Stomach (tissue), 9 donors: Measurements from ENCODE around the gene NCF2. TPM values are rescaled to one million over a fixed set of nuclear protein-coding genes. Genes with fewer than 3 reads are reported as not detected.
A peak's percentile ranks its signal among the peaks of the same experiment; 100 is the strongest.

Experiments used
- DNase-seq, 2 donors: peaks; one replicate each; pipeline versions ENCODE4 v3.0.0 to v3.0.0-alpha.2; 2013 to 2019
- H3K27ac ChIP-seq, 5 donors: fragments of 200-600 bp in 4 of 5; sonication (generic) in 4 of 5; one replicate each; pipeline ENCODE4 v1.5.1; 2013 to 2019; ENCODE audit warnings: mild to moderate bottlenecking in 1 of 5, moderate library complexity in 1 of 5
- H3K27me3 ChIP-seq, 3 donors: fragments of 200-600 bp; sonication (generic); one replicate each; pipeline ENCODE4 v1.5.1; 2017 to 2019; ENCODE audit warnings: mixed run types in 1 of 3
- H3K36me3 ChIP-seq, 4 donors: fragments of 200-600 bp; sonication (generic); 1 replicate in 3 of 4; 2 replicates in 1 of 4; pipeline ENCODE4 v1.5.1; 2016 to 2019
- H3K4me1 ChIP-seq, 4 donors: fragments of 200-600 bp; sonication (generic); one replicate each; pipeline ENCODE4 v1.5.1; 2016 to 2019
- H3K4me3 ChIP-seq, 4 donors: fragments of 200-600 bp; sonication (generic) in 3 of 4; one replicate each; pipeline ENCODE4 v1.5.1; 2016 to 2019; ENCODE audit warnings: mild to moderate bottlenecking in 1 of 4
- H3K9me3 ChIP-seq, 4 donors: fragments of 200-600 bp; sonication (generic); one replicate each; pipeline ENCODE4 v1.5.1; 2016 to 2019
- CTCF ChIP-seq, 7 experiments: fragments of 450-650 bp in 4 of 7; fragments of 200-600 bp in 3 of 7; sonication (generic) in 3 of 7; IDR thresholded peaks; one replicate each; pipeline ENCODE4 v1.5.1; 2016 to 2019; ENCODE audit warnings: antibody characterized with exemption in 7 of 7, control low read depth in 2 of 7, mild to moderate bottlenecking in 1 of 7
- EP300 ChIP-seq: sonication (generic); formaldehyde crosslinking; IDR thresholded peaks from one replicate; pipeline ENCODE4 v1.6.1; 2017; ENCODE audit warnings: antibody characterized with exemption
- POLR2A ChIP-seq, 4 donors: fragments of 450-650 bp; IDR thresholded peaks; one replicate each; pipeline ENCODE4 v1.6.1; 2016; ENCODE audit warnings: antibody characterized with exemption in 4 of 4, control low read depth in 2 of 4, mild to moderate bottlenecking in 1 of 4, moderate library complexity in 1 of 4
- POLR2AphosphoS5 ChIP-seq, 3 donors: sonication (generic); formaldehyde crosslinking; IDR thresholded peaks; one replicate each; pipeline ENCODE4 v1.6.1; 2016; ENCODE audit warnings: antibody characterized with exemption in 3 of 3
- WGBS, 5 donors: extraction: QIAGEN DNeasy Blood & Tissue Kit in 3 of 5; methylation state at CpG; one replicate each; pipeline versions ENCODE4 v1.1.5 to v1.1.7; 2013 to 2018; 5-methylcytosine and 5-hydroxymethylcytosine counted together
- intact Hi-C: fragments of 100-400 bp; cut with DNase I; formaldehyde crosslinking; loops from one replicate; pipeline ENCODE4 v1.15.1; 2023; ENCODE audit warnings: low total_unique reads
- polyA plus RNA-seq, 3 donors: library from polyadenylated mRNA; stranded (reverse); fragments of 200-250 nt; gene quantifications; one replicate each; pipeline ENCODE4 v1.2.3, GENCODE V29; 2013
- total RNA-seq, 5 donors: library from RNA; depleted of rRNA; stranded (reverse); fragments of >200 nt; gene quantifications; one replicate each; pipeline versions ENCODE4 v1.1.0 to v1.2.3, GENCODE V29; 2014 to 2016
- donor health status: healthy with polysubstance abuse.
- donor health status: Bipolar disorder and iron deficiency.
- donor health status: healthy.

NCF2 gene
- total and polyA plus RNA-seq, 8 donors: 0.29 to 30.4 (median 6.2) TPM

- intact Hi-C loops: no loop called here
- Histone ChIP-seq H3K27ac (peak overlapping the region in 2 of 5 donors; percentile 60 to 67), H3K4me3 (no peak overlapping the region), H3K27me3 (no peaks in the 10 kb centered on the region), H3K4me1 (peaks cover 0 to 18% (median 8%) of the 10 kb centered on the region in 4 donors), H3K36me3 (no peaks in the 10 kb centered on the region), H3K9me3 (no peaks in the 10 kb centered on the region)
- DNase-seq: no peak
- TF ChIP-seq POLR2A (IDR thresholded peaks at IDR 0.05) (no peak), CTCF (IDR thresholded peaks at IDR 0.05) (no peak), POLR2AphosphoS5 (IDR thresholded peaks at IDR 0.05) (no peak)
- 76 to 90% (median 84%) methylated on average over 8 of the region's 8 CpGs for WGBS, 5 donors
These were observed 14.6 kb upstream of the NCF2 start for GRCh38 chr1:183604815-183605214.

- no peak overlapping the region for H3K4me3 ChIP-seq
- H3K4me1 ChIP-seq: peaks cover 0 to 13% (median 4%) of the 10 kb centered on the region in 4 donors
- H3K9me3 ChIP-seq: no peaks in the 10 kb centered on the region
- TF ChIP-seq POLR2AphosphoS5 (IDR thresholded peaks at IDR 0.05) (no peak), POLR2A (IDR thresholded peaks at IDR 0.05) (no peak), CTCF (IDR thresholded peaks at IDR 0.05) (no peak)
- H3K27ac ChIP-seq: peak overlapping the region in 2 of 5 donors; percentile 60 to 67
- intact Hi-C loops: no loop called here
- no peaks in the 10 kb centered on the region for H3K27me3 ChIP-seq
- WGBS, 5 donors: 62 to 69% (median 65%) methylated on average over 10 of the region's 10 CpGs
- peak in 1 of 2 donors; percentile 35 for DNase-seq
- no peaks in the 10 kb centered on the region for H3K36me3 ChIP-seq
These were observed 14.0 kb upstream of the NCF2 start for GRCh38 chr1:183604038-183604808.

- 91 to 100% (median 93%) methylated on average over 1 of the region's 1 CpG for WGBS, 5 donors
- no peak for DNase-seq
- Histone ChIP-seq H3K27me3 (no peaks in the 10 kb centered on the region), H3K9me3 (no peaks in the 10 kb centered on the region), H3K36me3 (no peaks in the 10 kb centered on the region), H3K4me1 (peaks cover 0 to 23% (median 9%) of the 10 kb centered on the region in 4 donors), H3K4me3 (no peak overlapping the region), H3K27ac (no peak overlapping the region)
- intact Hi-C loops: no loop called here
- TF ChIP-seq POLR2A (IDR thresholded peaks at IDR 0.05) (no peak), EP300 (no peak), POLR2AphosphoS5 (IDR thresholded peaks at IDR 0.05) (no peak), CTCF (IDR thresholded peaks at IDR 0.05) (no peak)
These were observed 12.3 kb upstream of the NCF2 start for GRCh38 chr1:183602510-183602909.

- intact Hi-C loops: no loop called here
- Histone ChIP-seq H3K27ac (peak overlapping the region in 2 of 5 donors; percentile 26 to 30), H3K9me3 (no peaks in the 10 kb centered on the region), H3K4me1 (peaks cover 0 to 29% (median 9%) of the 10 kb centered on the region in 4 donors), H3K4me3 (no peak overlapping the region), H3K27me3 (no peaks in the 10 kb centered on the region), H3K36me3 (no peaks in the 10 kb centered on the region)
- DNase-seq: no peak
- TF ChIP-seq EP300 (no peak), POLR2AphosphoS5 (IDR thresholded peaks at IDR 0.05) (no peak)
- 72 to 94% (median 91%) methylated on average over 3 of the region's 3 CpGs for WGBS, 5 donors
These were observed 10.4 kb upstream of the NCF2 start for GRCh38 chr1:183600634-183601033.

- intact Hi-C loops: no loop called here
- H3K4me1 ChIP-seq: peaks cover 0 to 29% (median 9%) of the 10 kb centered on the region in 4 donors
- H3K36me3 ChIP-seq: no peaks in the 10 kb centered on the region
- 68 to 81% (median 76%) methylated on average over 3 of the region's 3 CpGs for WGBS, 5 donors
- no peak for DNase-seq
- no peak for TF ChIP-seq POLR2A (IDR thresholded peaks at IDR 0.05)
- peak in 2 of 3 donors; percentile 11 to 50 for TF ChIP-seq POLR2AphosphoS5 (IDR thresholded peaks at IDR 0.05)
- H3K9me3 ChIP-seq: no peaks in the 10 kb centered on the region
- H3K4me3 ChIP-seq: no peak overlapping the region
- H3K27me3 ChIP-seq: no peaks in the 10 kb centered on the region
- peak overlapping the region in 2 of 5 donors; percentile 26 to 30 for H3K27ac ChIP-seq
These were observed 9.9 kb upstream of the NCF2 start for GRCh38 chr1:183600136-183600535.
